K562 (cell line): Measurements from ENCODE around the gene CKMT2. TPM values are rescaled to one million over a fixed set of nuclear protein-coding genes. Genes with fewer than 3 reads are reported as not detected.

Experiments used
- ATAC-seq: fragments of 200-7000 bp; cut with Tn5 transposase; 3 replicates; pipeline ENCODE4 v1.9.1; 2020; ENCODE audit warnings: moderate library complexity
- BruUV-seq: library from RNA; stranded (reverse); fragments of 400-500 nt; replicated peaks from 2 replicates; lab custom pipeline; 2021; lab: Mats Ljungman, UMichigan
- CTCF ChIA-PET: fragments of 300-600 bp; formaldehyde crosslinking; extraction: SDS; loops from one replicate; lab custom pipeline; 2021; ENCODE audit warnings: low intra/inter-chr PET ratio; lab: Yijun Ruan, JAX
- POLR2A ChIA-PET: fragments of 300-600, 350-650 bp; sonication (Branson Sonifier 250); formaldehyde crosslinking; extraction: SDS; loops from one replicate; lab custom pipeline; 2021; ENCODE audit warnings: antibody characterized with exemption, inconsistent platforms; lab: Yijun Ruan, JAX
- DNase-seq, 4 experiments: peaks; one replicate each; pipeline versions ENCODE4 v3.0.0 to v3.0.0-alpha.2; 2011 to 2018; ENCODE audit warnings: low spot score in 3 of 4, mixed read lengths in 3 of 4; ENCODE audit errors: extremely low read depth in 1 of 4
- FAIRE-seq: peaks from 2 replicates; lab custom pipeline; 2011; peaks lifted over from hg19 to GRCh38; lab: Jason Lieb, UNC
- H2AFZ ChIP-seq: 2 replicates; pipeline ENCODE4 v1.6.0; 2011; ENCODE audit warnings: low read depth, low read length, control low read depth, inconsistent platforms
- H3K27ac ChIP-seq: fragments of 200-600 bp; 3 replicates; pipeline ENCODE4 v1.8.0; 2011; ENCODE audit warnings: low read depth, mild to moderate bottlenecking, control low read depth, inconsistent platforms, low read length, moderate library complexity, mixed read lengths; ENCODE audit errors: extremely low read depth
- H3K27me3 ChIP-seq, 2 experiments: fragments of 300-600 bp in 1 of 2; 2 replicates in 1 of 2; 3 replicates in 1 of 2; pipeline versions ENCODE4 v1.6.0 to v1.8.0; 2011; ENCODE audit warnings: inconsistent platforms in 2 of 2, low read length in 2 of 2, mild to moderate bottlenecking in 1 of 2, mixed read lengths in 1 of 2, moderate library complexity in 1 of 2; ENCODE audit not compliant: control insufficient read depth in 2 of 2, insufficient read depth in 2 of 2
- H3K36me3 ChIP-seq: fragments of 300-600 bp; 3 replicates; pipeline ENCODE4 v1.8.0; 2011; ENCODE audit warnings: mild to moderate bottlenecking, low read length, inconsistent platforms; ENCODE audit not compliant: control insufficient read depth, insufficient read depth
- H3K4me1 ChIP-seq, 2 experiments: fragments of 200-600 bp in 1 of 2; replicated peaks in 1 of 2; 2 replicates in 1 of 2; 3 replicates in 1 of 2; pipeline versions ENCODE4 v1.5.1 to v1.8.0; 2011; ENCODE audit warnings: inconsistent platforms in 2 of 2, low read length in 2 of 2, mild to moderate bottlenecking in 1 of 2, mixed read lengths in 1 of 2, moderate library complexity in 1 of 2; ENCODE audit not compliant: control insufficient read depth in 2 of 2, insufficient read depth in 2 of 2
- H3K4me2 ChIP-seq: 2 replicates; pipeline ENCODE4 v1.6.1; 2011; ENCODE audit warnings: low read length, control low read depth, inconsistent platforms, mixed read lengths; ENCODE audit not compliant: insufficient read depth
- H3K4me3 ChIP-seq: fragments of 200-600 bp; sonication (generic), shearing (Covaris generic); 2 replicates; pipeline ENCODE4 v1.5.1; 2016; ENCODE audit warnings: control low read depth, inconsistent platforms
- H3K79me2 ChIP-seq: fragments of 200-600 bp; 3 replicates; pipeline ENCODE4 v1.8.0; 2011; ENCODE audit warnings: low read length, inconsistent platforms; ENCODE audit not compliant: control insufficient read depth, insufficient read depth
- H3K9ac ChIP-seq, 2 experiments: 2 replicates each; pipeline versions ENCODE4 v1.6.0 to v1.6.1; 2011; ENCODE audit warnings: low read depth in 2 of 2, low read length in 2 of 2, control low read depth in 1 of 2, inconsistent platforms in 1 of 2, mild to moderate bottlenecking in 1 of 2, mixed read lengths in 1 of 2; ENCODE audit not compliant: insufficient read depth in 1 of 2
- H3K9me1 ChIP-seq: one replicate; pipeline ENCODE4 v1.6.0; 2011; ENCODE audit warnings: inconsistent platforms, mild to moderate bottlenecking, low read length, moderate library complexity; ENCODE audit not compliant: control insufficient read depth, insufficient read depth
- H3K9me3 ChIP-seq: replicated peaks from 2 replicates; pipeline ENCODE4 v1.5.1; 2011; ENCODE audit warnings: low read depth, low read length, inconsistent platforms; ENCODE audit not compliant: control insufficient read depth, insufficient read depth
- H4K20me1 ChIP-seq: replicated peaks from 2 replicates; pipeline ENCODE4 v1.6.1; 2011; ENCODE audit warnings: low read length, inconsistent platforms, mixed read lengths; ENCODE audit not compliant: control insufficient read depth, insufficient read depth
- BRCA1 ChIP-seq, 2 experiments: fragments of 450-650 bp in 1 of 2; sonication (generic) in 1 of 2; formaldehyde crosslinking in 1 of 2; IDR thresholded peaks; 2 replicates each; pipeline versions ENCODE4 v1.5.0 to v1.6.1; 2017 to 2020; ENCODE audit warnings: mild to moderate bottlenecking in 1 of 2, missing genetic modification reagents in 1 of 2
- CC2D1A ChIP-seq: fragments of 450-650 bp; IDR thresholded peaks from 2 replicates; pipeline ENCODE4 v1.6.1; 2017; ENCODE audit warnings: mild to moderate bottlenecking
- ERF ChIP-seq: fragments of 450-650 bp; formaldehyde crosslinking; IDR thresholded peaks from 2 replicates; pipeline ENCODE4 v1.4.0; 2020; ENCODE audit warnings: mild to moderate bottlenecking, mixed read lengths
- HDAC8 ChIP-seq: fragments of 450-650 bp; IDR thresholded peaks from 2 replicates; pipeline ENCODE4 v1.6.1; 2016; ENCODE audit warnings: mild to moderate bottlenecking, missing genetic modification characterization, moderate library complexity, missing compliant biosample characterization
- HOXB6 ChIP-seq: fragments of 250-450 bp; sonication (Bioruptor Pico); IDR thresholded peaks from 2 replicates; pipeline ENCODE4 v1.5.1; 2022; ENCODE audit warnings: mild to moderate bottlenecking, borderline replicate concordance
- NFIX ChIP-seq: fragments of 250-450 bp; sonication (Bioruptor Pico); IDR thresholded peaks from 2 replicates; pipeline ENCODE4 v1.4.0; 2020; ENCODE audit warnings: low read depth, mild to moderate bottlenecking, moderate library complexity
- RBFOX2 ChIP-seq: fragments of 200-400 bp; formaldehyde crosslinking; IDR thresholded peaks from 2 replicates; pipeline ENCODE4 v1.6.1; 2017; ENCODE audit warnings: low read depth, mild to moderate bottlenecking, low read length, moderate library complexity
- SIN3B ChIP-seq: fragments of 450-650 bp; IDR thresholded peaks from 2 replicates; pipeline ENCODE4 v1.6.1; 2017; ENCODE audit warnings: low read depth, mild to moderate bottlenecking, moderate library complexity
- SNIP1 ChIP-seq: fragments of 450-650 bp; IDR thresholded peaks from 2 replicates; pipeline ENCODE4 v1.7.1; 2017; ENCODE audit warnings: low read depth, mild to moderate bottlenecking
- TCF3 ChIP-seq: sonication (generic); formaldehyde crosslinking; IDR thresholded peaks from 2 replicates; pipeline ENCODE4 v1.4.0; 2020; ENCODE audit warnings: mild to moderate bottlenecking, missing genetic modification reagents
- TRIM28 ChIP-seq: fragments of 450-650 bp; IDR thresholded peaks from 2 replicates; pipeline ENCODE4 v1.6.1; 2017
- ZNF76 ChIP-seq: fragments of 250-450 bp; sonication (Bioruptor Pico); IDR thresholded peaks from 2 replicates; pipeline ENCODE4 v1.4.0; 2020; ENCODE audit warnings: mild to moderate bottlenecking, moderate library complexity, borderline replicate concordance
- WGBS: fragments of 100-300 bp; shearing (Covaris generic); methylation state at CpG from one replicate; pipeline ENCODE4 v1.1.6; 2016; ENCODE audit warnings: low coverage, mixed read lengths; ENCODE audit not compliant: insufficient coverage; ENCODE audit errors: missing lambda C conversion rate; 5-methylcytosine and 5-hydroxymethylcytosine counted together
- in situ Hi-C: fragments of 300-500 bp; cut with MboI; formaldehyde crosslinking; loops from 4 replicates; pipeline ENCODE4 v1.15.0; 2018; ENCODE audit warnings: inconsistent platforms, mixed read lengths
- intact Hi-C: fragments of 100-400 bp; cut with micrococcal nuclease; formaldehyde crosslinking; loops from 2 replicates; pipeline ENCODE4 v1.14.2; 2022
- polyA plus RNA-seq, 8 experiments: library from polyadenylated mRNA; depleted of rRNA in 4 of 8; stranded (reverse) in 5 of 8; unstranded in 3 of 8; fragments of >200 nt; fragmentation: Nextera tagmentation in 2 of 8; fragmentation: Illumina TruSeq in 1 of 8; extraction: Ambion mirVana in 2 of 8; extraction: Trizol in 1 of 8; gene quantifications; 2 replicates each; pipeline versions ENCODE4 v1.2.1 to v1.2.3, GENCODE V29; 2011 to 2014; ENCODE audit warnings: inconsistent platforms in 1 of 8, missing spikeins in 1 of 8
- total RNA-seq, 7 experiments: library from RNA; depleted of rRNA in 6 of 7; stranded (reverse); fragments of >200 nt in 6 of 7; fragmentation: Illumina TruSeq in 2 of 7; extraction: Trizol in 2 of 7; gene quantifications; 2 replicates each; pipeline versions ENCODE4 v1.2.1 to v1.2.3, GENCODE V29; 2011 to 2021; ENCODE audit warnings: low replicate concordance in 1 of 7

The CKMT2 gene
- total and polyA plus RNA-seq, 9 of the 15 experiments (the other 6 are each of a cell fraction or from before 2014, with no cell fraction given): 0.03 TPM; not detected in 8

GRCh38 chr5:81290146-81290545 is 57.0 kb downstream of the CKMT2 start:
- Histone ChIP-seq H3K27ac (no peak overlapping the region), H3K9me1 (no peaks in the 10 kb centered on the region), H3K27me3 (no peaks in the 10 kb centered on the region), H3K9ac (no peak overlapping the region), H3K4me2 (no peak overlapping the region), H3K79me2 (peaks cover 16% of the 10 kb centered on the region; the same call in 2 of the 3 replicates), H2AFZ (no peak overlapping the region), H4K20me1 (no peaks in the 10 kb centered on the region), H3K36me3 (no peaks in the 10 kb centered on the region), H3K4me3 (no peak overlapping the region), H3K9me3 (peaks cover 2% of the 10 kb centered on the region; the same call in 1 of the 2 replicates), H3K4me1 (no peaks in the 10 kb centered on the region; a peak in 1 of 5 replicates)
- ATAC-seq (no peak), FAIRE-seq (no peak), DNase-seq (no peak)
- TF ChIP-seq ERF (CRISPR knock-in tag): no peak
- no peak for TF ChIP-seq SIN3B
- no peak for TF ChIP-seq RBFOX2
- TF ChIP-seq CC2D1A: no peak
- no peak for TF ChIP-seq HDAC8 (tag)
- TF ChIP-seq HOXB6 (CRISPR knock-in tag): no peak
- TF ChIP-seq ZNF76 (CRISPR knock-in tag): no peak
- no peak for TF ChIP-seq TCF3
- TF ChIP-seq NFIX: no peak
- TF ChIP-seq TRIM28: no peak
- no peak for TF ChIP-seq SNIP1
- no peak for TF ChIP-seq BRCA1 (IDR thresholded peaks at IDR 0.05)
- TF ChIP-seq BRCA1 (CRISPR knock-in tag; IDR thresholded peaks at IDR 0.05): no peak
- WGBS: 25% methylated on average over 1 of the region's 1 CpG
- intact Hi-C loops: no loop called here
- in situ Hi-C loops: no loop called here
- no TSS peak for BruUV-seq
- ChIA-PET POLR2A (no interaction called here), CTCF (no interaction called here)
